Inferior parietal cortex (tissue), 1 donor: Measurements from ENCODE around the gene KREMEN1.
"Not testable (repeated sequence)": the region's sequence is repeated elsewhere in the genome, so short reads cannot be mapped to it uniquely, and the experiment has no call there.

Experiments
- DNase-seq: peaks from one replicate; pipeline ENCODE4 v3.0.0-alpha.2; 2016; ENCODE audit errors: extremely low spot score

Gene KREMEN1

GRCh38 chr22:29103121-29103520, 30.3 kb downstream of the KREMEN1 start:
- DNase-seq = no peak

- DNase-seq = no peak
These were observed 32.6 kb downstream of the KREMEN1 start for GRCh38 chr22:29105468-29105867.

- DNase-seq = no peak
These were observed 34.0 kb downstream of the KREMEN1 start for GRCh38 chr22:29106839-29107238.

GRCh38 chr22:29108137-29108536, 35.3 kb downstream of the KREMEN1 start:
- DNase-seq = no peak

GRCh38 chr22:29109822-29110221, 37.0 kb downstream of the KREMEN1 start:
- DNase-seq = no peak

- no peak for DNase-seq
These were observed 38.1 kb downstream of the KREMEN1 start for GRCh38 chr22:29110946-29111345.

- DNase-seq = no peak
These were observed 39.3 kb downstream of the KREMEN1 start for GRCh38 chr22:29112121-29112520.

- DNase-seq = no peak
These were observed 39.8 kb downstream of the KREMEN1 start for GRCh38 chr22:29112681-29113080.

- DNase-seq = no peak
These were observed 40.5 kb downstream of the KREMEN1 start for GRCh38 chr22:29113319-29113718.

- DNase-seq = no peak
These were observed 41.6 kb downstream of the KREMEN1 start for GRCh38 chr22:29114392-29114791.

- no peak for DNase-seq
These were observed 43.0 kb downstream of the KREMEN1 start for GRCh38 chr22:29115682-29116288.

GRCh38 chr22:29116397-29117123, 43.7 kb downstream of the KREMEN1 start:
- no peak for DNase-seq

- no peak for DNase-seq
These were observed 45.1 kb downstream of the KREMEN1 start for GRCh38 chr22:29117799-29118477.

- not testable (repeated sequence) for DNase-seq
These were observed 47.5 kb downstream of the KREMEN1 start for GRCh38 chr22:29120098-29120912.

- no peak for DNase-seq
These were observed 48.3 kb downstream of the KREMEN1 start for GRCh38 chr22:29121124-29121523.

- DNase-seq = no peak
These were observed 49.2 kb downstream of the KREMEN1 start for GRCh38 chr22:29122041-29122440.

GRCh38 chr22:29124777-29125442, 52.1 kb downstream of the KREMEN1 start:
- no peak for DNase-seq

- no peak for DNase-seq
These were observed 52.6 kb downstream of the KREMEN1 start for GRCh38 chr22:29125443-29125778.

GRCh38 chr22:29125844-29126243, 53.0 kb downstream of the KREMEN1 start:
- no peak for DNase-seq

- no peak for DNase-seq
These were observed 54.0 kb downstream of the KREMEN1 start for GRCh38 chr22:29126670-29127395.
